ENCODE data around the gene PUM1. TPM values are rescaled to one million over a fixed set of nuclear protein-coding genes. Genes with fewer than 3 reads are reported as not detected.

The PUM1 gene
- total RNA-seq, 2 experiments from 2014 or later: 112 to 113 TPM

DNA sequence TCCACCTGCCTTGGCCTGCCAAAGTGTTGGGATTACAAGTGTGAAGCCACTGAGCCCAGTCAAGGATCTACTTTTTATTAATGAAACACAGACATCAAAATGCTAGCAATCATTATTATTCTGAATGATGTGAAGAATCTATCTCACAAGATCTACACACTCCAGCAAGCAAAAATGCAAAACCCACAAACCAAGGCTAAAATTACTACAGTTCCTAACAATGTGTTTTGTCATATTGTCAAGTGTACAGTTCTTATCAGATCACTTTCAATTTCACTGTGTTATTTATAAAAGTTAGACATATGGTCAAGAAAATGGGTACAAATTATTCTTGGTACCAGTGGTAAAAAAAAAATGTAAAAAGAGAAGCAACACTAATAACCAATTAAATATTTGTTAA lies 95.6 kb downstream of the PUM1 start:
- CTCF ChIA-PET: no interaction called here
- no peak overlapping the region for H3K27ac Mint-ChIP-seq

DNA sequence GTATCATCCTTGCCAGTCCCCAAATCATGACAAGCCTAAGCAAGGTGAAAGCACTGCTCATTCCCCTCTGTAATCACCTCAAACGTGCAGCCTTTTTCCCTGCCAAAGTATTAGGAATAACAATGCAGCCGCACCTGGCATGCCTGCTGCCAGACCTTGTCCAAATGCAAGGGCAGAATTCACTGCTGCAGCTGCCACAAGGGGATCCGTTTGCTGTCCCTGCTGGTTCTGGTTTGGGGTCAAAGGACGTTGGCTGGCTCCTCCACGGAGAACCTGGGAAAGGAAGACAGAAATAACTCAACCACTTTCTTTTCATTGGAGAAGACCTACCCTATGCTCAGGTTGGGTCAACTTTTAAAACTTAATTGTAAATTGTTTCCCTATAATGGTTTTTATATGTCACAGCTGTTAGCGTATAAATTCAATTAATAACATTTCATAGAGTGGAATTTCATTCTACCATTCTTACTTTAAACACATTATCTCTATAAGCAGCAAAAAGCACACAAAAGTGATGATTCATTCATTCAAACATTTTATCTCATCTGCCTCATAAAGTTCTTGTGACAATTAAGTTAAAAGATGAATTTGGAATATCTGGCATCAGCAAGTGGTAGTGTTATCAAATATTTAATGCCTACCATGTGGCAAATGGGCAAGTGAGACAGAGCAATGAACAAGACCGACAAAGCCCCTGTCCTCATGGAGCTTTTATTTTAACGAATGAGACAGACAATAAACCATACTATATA lies 97.1 kb downstream of the PUM1 start:
- Mint-ChIP-seq H3K36me3 (peaks cover 56% of the 10 kb centered on the region), H3K9me3 (ENCODE audit: low read depth) (no peaks in the 10 kb centered on the region), H3K4me3 (no peak overlapping the region), H3K4me1 (peaks cover 22% of the 10 kb centered on the region), H3K27me3 (no peaks in the 10 kb centered on the region), H3K27ac (no peak overlapping the region)
- ATAC-seq (no peak), DNase-seq (no peak)
- CTCF ChIA-PET: no interaction called here

More for the DNA sequence above, 95.6 kb downstream of the PUM1 start:
- ATAC-seq: peak; percentile 23
- H3K27me3 Mint-ChIP-seq: no peaks in the 10 kb centered on the region
- H3K4me3 Mint-ChIP-seq: no peak overlapping the region
- peaks cover 51% of the 10 kb centered on the region for H3K36me3 Mint-ChIP-seq
- DNase-seq: no peak
- H3K9me3 Mint-ChIP-seq (ENCODE audit: low read depth): no peaks in the 10 kb centered on the region
- H3K4me1 Mint-ChIP-seq: peaks cover 23% of the 10 kb centered on the region

DNA sequence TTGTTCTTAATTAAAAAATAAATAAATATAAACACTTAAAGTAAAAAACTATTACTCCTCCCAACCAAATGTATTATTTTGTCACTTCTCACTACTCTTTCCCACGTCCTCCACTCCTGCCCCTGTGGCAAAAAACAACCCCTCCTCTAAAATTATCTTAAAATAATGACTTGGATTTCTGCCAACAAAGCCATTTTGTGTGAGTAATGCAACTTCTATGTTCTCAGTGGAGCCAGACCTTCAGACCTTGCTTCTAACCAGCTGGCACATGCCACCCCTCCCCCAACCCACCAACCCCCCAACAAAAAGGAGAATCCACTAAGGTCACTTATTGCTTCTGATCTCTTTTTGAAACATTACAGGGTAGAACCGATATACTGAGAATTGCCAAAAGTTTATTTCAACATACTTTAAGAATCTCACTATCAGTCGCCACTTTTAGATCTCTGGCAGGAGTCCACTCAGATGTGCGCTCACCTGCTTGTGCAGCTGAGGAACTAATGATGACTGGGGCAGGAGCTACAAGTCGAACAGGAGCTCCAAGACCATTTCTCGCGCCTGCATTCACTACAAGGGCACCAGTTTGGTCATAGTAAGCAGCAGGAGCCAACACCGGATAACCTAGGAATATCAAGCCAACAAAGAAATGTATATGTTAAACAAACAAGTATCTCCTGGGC lies 98.7 kb downstream of the PUM1 start:
- DNase-seq: no peak
- no peak overlapping the region for H3K4me3 Mint-ChIP-seq
- H3K9me3 Mint-ChIP-seq (ENCODE audit: low read depth): no peaks in the 10 kb centered on the region
- CTCF ChIA-PET: interaction anchor here (1.3 kb wide), 1 partner anchor 38 kb away, joined by 3 read pairs; no protein-coding TSS in a partner anchor
- no peaks in the 10 kb centered on the region for H3K27me3 Mint-ChIP-seq
- no peak overlapping the region for H3K27ac Mint-ChIP-seq
- H3K36me3 Mint-ChIP-seq: peaks cover 63% of the 10 kb centered on the region
- peaks cover 22% of the 10 kb centered on the region for H3K4me1 Mint-ChIP-seq
- no peak for ATAC-seq

DNA sequence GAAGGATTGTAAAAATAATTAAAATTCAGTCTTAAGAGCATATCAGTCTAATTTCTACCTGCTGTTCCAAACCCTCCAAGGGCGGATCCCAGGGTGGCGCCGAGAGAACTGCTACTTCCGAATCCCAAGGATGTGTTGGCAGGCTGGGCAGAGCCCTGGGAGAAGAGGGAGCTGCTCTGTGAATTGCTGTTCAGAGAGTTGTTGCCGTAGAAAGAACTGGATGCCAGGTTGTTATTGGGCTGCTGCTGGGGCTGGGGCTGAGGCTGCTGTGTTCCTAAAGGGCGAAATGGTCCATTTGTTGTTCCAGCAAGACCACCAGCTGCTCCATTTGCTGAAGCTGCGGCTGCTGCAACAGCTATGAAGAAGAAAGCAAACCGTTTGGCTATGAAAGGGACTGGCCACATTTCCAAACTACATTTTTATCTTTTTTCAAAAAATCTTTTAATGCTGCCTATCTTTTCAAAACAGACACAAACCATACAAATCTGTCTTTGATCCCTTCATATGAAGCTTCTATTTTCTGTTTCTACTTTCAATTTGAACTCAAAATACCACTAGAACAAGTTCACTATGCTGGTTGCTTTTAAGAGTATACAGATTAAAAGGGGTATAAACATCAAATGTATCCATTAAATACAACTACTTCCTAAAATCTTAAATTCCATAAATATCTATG lies 99.5 kb downstream of the PUM1 start:
- Mint-ChIP-seq H3K27me3 (no peaks in the 10 kb centered on the region), H3K4me1 (peaks cover 16% of the 10 kb centered on the region)

DNA sequence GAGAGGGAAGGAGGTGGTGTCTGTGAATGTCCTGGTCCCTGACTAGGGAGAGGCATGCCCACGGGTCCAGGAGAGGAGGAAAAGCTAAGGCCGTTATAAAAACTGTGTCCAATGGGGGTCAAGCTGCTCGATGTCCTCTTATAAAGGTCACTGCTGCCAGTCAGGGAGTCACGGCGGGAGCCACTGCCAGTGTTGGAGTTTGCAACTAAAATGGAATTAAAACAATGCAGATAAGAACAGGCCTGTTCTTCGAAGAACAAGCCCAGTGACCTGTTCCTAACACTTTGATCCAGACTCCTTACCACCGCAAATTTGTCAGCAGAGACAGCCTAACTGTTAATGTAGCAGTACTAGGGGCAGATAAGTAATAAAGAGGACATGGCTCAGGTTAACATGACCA lies 100.8 kb downstream of the PUM1 start:
- H3K4me3 Mint-ChIP-seq: no peak overlapping the region
- CTCF ChIA-PET: no interaction called here
- ATAC-seq: no peak
- no peaks in the 10 kb centered on the region for H3K27me3 Mint-ChIP-seq
- DNase-seq: no peak
- no peak overlapping the region for H3K27ac Mint-ChIP-seq
- no peaks in the 10 kb centered on the region for H3K9me3 Mint-ChIP-seq (ENCODE audit: low read depth)
- peaks cover 68% of the 10 kb centered on the region for H3K36me3 Mint-ChIP-seq
- peaks cover 3% of the 10 kb centered on the region for H3K4me1 Mint-ChIP-seq

More for the DNA sequence above, 99.5 kb downstream of the PUM1 start:
- CTCF ChIA-PET: interaction anchor here (1.3 kb wide), 1 partner anchor 37 kb away, joined by 3 read pairs; no protein-coding TSS in a partner anchor
- no peaks in the 10 kb centered on the region for H3K9me3 Mint-ChIP-seq (ENCODE audit: low read depth)
- no peak overlapping the region for H3K27ac Mint-ChIP-seq
- no peak overlapping the region for H3K4me3 Mint-ChIP-seq
- ATAC-seq (no peak), DNase-seq (no peak)
- H3K36me3 Mint-ChIP-seq: peaks cover 62% of the 10 kb centered on the region

DNA sequence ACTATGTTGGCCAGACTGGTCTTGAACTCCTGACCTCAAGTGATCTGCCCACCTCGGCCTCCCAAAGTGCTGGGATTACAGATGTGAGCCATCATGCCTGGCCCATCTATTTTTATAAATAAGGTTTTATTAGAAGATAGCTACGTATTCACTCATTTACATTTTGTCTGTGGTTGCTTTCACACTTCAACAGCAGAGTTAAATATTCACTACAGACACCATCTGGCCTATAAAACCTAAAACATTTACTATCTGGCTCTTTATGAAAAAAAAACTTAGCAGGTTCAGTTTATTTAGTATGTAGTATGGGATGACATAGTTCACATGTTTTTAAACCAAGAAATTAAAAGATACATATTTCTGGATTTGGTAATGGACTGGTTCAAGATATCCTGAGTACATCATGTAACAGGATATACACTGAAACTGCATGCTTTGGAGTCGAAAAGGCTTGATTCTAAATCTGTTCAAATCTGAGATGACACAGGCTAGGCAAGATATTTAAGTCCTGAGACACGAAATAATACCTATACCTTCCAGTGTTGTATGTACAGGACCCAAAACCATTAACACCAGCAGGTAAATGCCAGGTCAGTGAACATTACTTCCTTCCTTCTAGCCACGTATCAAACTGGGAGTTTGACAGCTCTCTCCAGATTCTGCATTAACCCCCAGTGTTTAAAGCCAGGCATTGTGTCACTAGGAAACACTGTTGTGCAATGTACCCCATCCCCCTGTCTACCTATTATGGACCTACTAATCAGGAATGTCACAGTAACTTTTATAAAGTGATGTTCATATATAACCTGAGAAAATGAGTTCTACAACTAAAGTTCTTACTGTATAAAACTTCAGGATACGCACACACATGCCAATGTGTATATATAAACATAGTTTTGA lies 102.7 kb downstream of the PUM1 start:
- Mint-ChIP-seq H3K4me1 (peaks cover 16% of the 10 kb centered on the region), H3K4me3 (no peak overlapping the region), H3K9me3 (ENCODE audit: low read depth) (no peaks in the 10 kb centered on the region), H3K27ac (no peak overlapping the region), H3K27me3 (no peaks in the 10 kb centered on the region), H3K36me3 (peaks cover 66% of the 10 kb centered on the region)
- no peak for DNase-seq
- CTCF ChIA-PET: interaction anchor here (0.6 to 1.3 kb wide), 2 partner anchors 34 to 201 kb away, joined by 3 read pairs; no protein-coding TSS in a partner anchor
- ATAC-seq: no peak

DNA sequence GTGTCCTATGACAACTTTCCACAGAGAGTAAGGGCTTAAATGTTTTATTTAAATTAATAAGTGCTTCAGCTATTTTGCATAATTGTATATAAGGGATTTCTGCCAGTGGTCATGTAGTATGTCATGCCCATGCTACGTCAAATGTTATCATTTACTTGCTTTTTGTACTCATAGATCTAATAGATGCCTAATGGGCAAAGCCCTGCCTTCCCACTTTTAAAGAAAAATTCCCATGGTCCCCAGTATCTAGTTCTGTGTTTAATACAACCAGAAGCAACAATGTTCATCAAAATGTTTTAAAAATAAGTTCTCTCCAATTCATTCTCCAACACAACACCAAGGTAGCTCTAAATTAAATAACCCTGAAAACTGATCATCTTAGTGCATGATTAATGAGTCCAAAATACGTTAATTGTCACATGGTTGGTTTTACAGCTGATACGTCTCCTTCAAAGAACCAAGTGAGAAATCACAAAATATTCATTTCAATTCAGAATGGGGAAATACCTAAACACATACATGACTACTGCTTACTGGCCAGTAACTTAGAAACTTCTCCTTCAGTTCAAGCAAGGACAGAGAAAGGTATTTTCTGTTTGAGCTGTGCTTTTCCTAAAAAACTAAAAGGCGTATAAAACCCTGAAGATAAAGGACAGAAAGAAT lies 107.8 kb downstream of the PUM1 start:
- H3K4me1 Mint-ChIP-seq: peaks cover 29% of the 10 kb centered on the region
- no peak overlapping the region for H3K27ac Mint-ChIP-seq
- DNase-seq: no peak
- no peaks in the 10 kb centered on the region for H3K9me3 Mint-ChIP-seq (ENCODE audit: low read depth)
- no peak overlapping the region for H3K4me3 Mint-ChIP-seq
- no peak for ATAC-seq
- H3K36me3 Mint-ChIP-seq: peaks cover 59% of the 10 kb centered on the region
- CTCF ChIA-PET: interaction anchor here (1.4 kb wide), 1 partner anchor 239 kb away, joined by 4 read pairs; no protein-coding TSS in a partner anchor
- no peaks in the 10 kb centered on the region for H3K27me3 Mint-ChIP-seq

DNA sequence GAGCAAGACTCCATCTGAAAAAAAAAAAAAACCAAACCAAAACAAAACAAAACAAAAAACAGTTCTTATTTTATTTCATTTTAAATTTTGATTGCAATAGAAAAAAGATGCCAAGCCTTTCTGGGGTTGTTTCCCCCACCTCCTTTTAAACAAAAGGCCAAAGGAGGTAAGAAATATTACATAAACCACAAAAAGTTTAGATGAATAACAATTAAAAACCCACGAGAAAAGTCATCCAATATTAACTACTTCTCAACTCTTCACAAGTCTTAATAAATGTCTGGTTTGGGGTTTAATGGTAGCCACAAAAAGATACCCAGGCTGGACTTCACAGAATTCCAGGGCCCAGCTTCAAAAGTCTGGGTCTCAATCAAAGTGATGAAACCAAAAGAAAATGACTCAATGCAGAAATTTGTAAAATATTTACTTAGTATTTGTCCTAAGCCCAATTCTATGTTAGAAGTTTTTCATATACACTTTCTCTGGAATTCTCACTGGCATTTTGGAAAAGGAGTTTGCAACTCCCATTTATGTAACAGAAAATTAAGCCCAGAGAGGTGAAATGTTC lies 110.0 kb downstream of the PUM1 start:
- ATAC-seq: no peak
- CTCF ChIA-PET: no interaction called here
- no peak for DNase-seq
- Mint-ChIP-seq H3K4me3 (no peak overlapping the region), H3K36me3 (peaks cover 67% of the 10 kb centered on the region), H3K27me3 (no peaks in the 10 kb centered on the region), H3K9me3 (ENCODE audit: low read depth) (no peaks in the 10 kb centered on the region), H3K27ac (no peak overlapping the region), H3K4me1 (peaks cover 33% of the 10 kb centered on the region)

DNA sequence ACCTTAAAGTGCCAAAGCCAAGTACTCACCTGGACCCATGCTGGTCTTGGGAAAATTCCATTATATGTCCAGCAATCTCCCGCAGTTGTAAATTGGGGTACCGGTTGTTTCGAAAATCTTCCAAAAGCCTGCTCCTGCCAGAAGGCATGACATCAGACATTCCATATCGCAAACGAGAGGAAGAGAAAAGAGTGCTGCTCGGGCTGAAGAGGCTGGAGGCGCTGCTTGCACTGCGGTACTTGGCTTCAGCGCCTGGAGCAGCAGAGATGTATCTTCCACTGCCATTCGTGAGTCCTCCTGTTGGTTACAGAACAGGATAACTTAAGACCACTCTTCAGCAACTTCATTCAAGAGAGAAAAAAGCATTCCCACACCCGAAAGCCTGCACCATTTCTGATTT lies 111.8 kb downstream of the PUM1 start:
- ATAC-seq (no peak), DNase-seq (no peak)
- no peaks in the 10 kb centered on the region for H3K9me3 Mint-ChIP-seq (ENCODE audit: low read depth)
- CTCF ChIA-PET: no interaction called here
- H3K4me1 Mint-ChIP-seq: peaks cover 27% of the 10 kb centered on the region
- no peak overlapping the region for H3K4me3 Mint-ChIP-seq
- H3K27ac Mint-ChIP-seq: no peak overlapping the region
- peaks cover 64% of the 10 kb centered on the region for H3K36me3 Mint-ChIP-seq
- H3K27me3 Mint-ChIP-seq: no peaks in the 10 kb centered on the region

DNA sequence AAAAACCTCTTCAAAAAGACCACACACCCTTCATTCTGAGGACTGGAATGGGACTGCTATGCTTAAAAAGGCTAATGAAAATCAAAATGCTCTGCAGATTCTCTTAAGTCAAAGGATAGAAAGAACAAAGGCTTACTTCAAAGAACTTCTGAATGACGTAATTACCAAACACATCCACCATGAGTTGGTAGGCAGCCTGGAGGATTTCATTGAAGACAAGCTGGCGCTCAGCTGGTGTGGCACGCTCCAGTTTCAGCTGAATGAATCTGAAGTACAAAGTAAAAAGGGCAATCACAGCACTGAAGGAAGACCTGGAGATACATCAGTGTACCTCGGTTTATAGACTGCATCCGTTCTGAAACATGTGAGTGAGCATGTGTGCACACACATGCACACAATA lies 113.4 kb downstream of the PUM1 start:
- Mint-ChIP-seq H3K27ac (no peak overlapping the region), H3K36me3 (peaks cover 69% of the 10 kb centered on the region), H3K9me3 (ENCODE audit: low read depth) (no peaks in the 10 kb centered on the region), H3K4me1 (peaks cover 24% of the 10 kb centered on the region), H3K4me3 (no peak overlapping the region), H3K27me3 (no peaks in the 10 kb centered on the region)
- DNase-seq (no peak), ATAC-seq (no peak)
- CTCF ChIA-PET: no interaction called here

DNA sequence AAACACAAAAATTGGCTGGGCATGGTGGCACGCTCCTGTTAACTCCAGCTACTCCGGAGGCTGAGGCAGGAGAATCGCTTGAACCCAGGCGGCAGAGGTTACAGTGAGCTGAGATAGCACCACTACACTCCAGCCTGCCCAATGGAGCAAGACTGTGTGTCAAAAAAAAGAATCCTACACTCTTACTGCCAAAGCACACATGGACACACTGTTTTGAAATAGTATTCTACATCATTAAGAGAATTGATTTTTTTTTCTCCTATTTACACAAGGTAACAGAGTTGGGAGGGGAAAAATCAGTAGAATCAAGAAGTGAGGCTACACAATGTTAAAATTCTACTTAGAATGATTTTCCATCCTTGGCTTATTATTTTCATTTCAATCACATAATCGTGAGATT lies 114.8 kb downstream of the PUM1 start:
- H3K36me3 Mint-ChIP-seq: peaks cover 63% of the 10 kb centered on the region
- CTCF ChIA-PET: no interaction called here

DNA sequence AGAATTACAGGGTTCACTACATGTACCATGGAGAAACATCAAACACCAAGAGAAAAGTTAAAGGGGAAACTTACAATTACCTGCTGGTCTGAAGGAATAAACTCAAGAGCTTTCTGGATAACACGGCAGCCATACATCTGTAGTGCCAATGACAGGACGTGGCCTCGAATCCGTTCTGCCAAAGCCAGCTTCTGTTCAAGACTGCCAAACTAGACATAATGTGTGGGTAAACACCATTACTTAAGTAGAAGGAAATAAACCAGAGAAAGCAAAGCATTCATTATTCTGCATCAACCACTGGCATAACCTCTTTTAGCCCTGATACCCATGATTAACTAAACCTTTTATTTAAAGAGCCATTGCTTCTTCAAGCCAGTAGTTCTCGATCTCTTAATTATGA lies 115.5 kb downstream of the PUM1 start:
- H3K36me3 Mint-ChIP-seq: peaks cover 68% of the 10 kb centered on the region
- H3K27ac Mint-ChIP-seq: no peak overlapping the region
- H3K4me3 Mint-ChIP-seq: no peak overlapping the region
- ATAC-seq (no peak), DNase-seq (no peak)
- peaks cover 24% of the 10 kb centered on the region for H3K4me1 Mint-ChIP-seq
- CTCF ChIA-PET: no interaction called here
- no peaks in the 10 kb centered on the region for H3K27me3 Mint-ChIP-seq
- H3K9me3 Mint-ChIP-seq (ENCODE audit: low read depth): no peaks in the 10 kb centered on the region

More for the DNA sequence above, 114.8 kb downstream of the PUM1 start:
- DNase-seq (no peak), ATAC-seq (no peak)
- peaks cover 24% of the 10 kb centered on the region for H3K4me1 Mint-ChIP-seq
- no peaks in the 10 kb centered on the region for H3K27me3 Mint-ChIP-seq
- H3K9me3 Mint-ChIP-seq (ENCODE audit: low read depth): no peaks in the 10 kb centered on the region
- H3K4me3 Mint-ChIP-seq: no peak overlapping the region
- no peak overlapping the region for H3K27ac Mint-ChIP-seq
